SIG-M5 treated with dmso at 0.1 percent for 504 hours (cell line): Measurements from ENCODE around the gene ZCCHC4.
A peak's percentile ranks its signal among the peaks of the same experiment; 100 is the strongest.

Experiments used
- DNase-seq: peaks from one replicate; lab custom pipeline; 2025; ENCODE audit not compliant: unreplicated experiment; lab: John Stamatoyannopoulos, UW

The ZCCHC4 gene

GRCh38 chr4:25312496-25313200 is at the start of gene ZCCHC4:
Gene ZCCHC4, plus strand, starts transcription at chr4:25312774. Its CDS starts 36 bp downstream, at chr4:25312810.
- peak; percentile 81 for DNase-seq

DNA sequence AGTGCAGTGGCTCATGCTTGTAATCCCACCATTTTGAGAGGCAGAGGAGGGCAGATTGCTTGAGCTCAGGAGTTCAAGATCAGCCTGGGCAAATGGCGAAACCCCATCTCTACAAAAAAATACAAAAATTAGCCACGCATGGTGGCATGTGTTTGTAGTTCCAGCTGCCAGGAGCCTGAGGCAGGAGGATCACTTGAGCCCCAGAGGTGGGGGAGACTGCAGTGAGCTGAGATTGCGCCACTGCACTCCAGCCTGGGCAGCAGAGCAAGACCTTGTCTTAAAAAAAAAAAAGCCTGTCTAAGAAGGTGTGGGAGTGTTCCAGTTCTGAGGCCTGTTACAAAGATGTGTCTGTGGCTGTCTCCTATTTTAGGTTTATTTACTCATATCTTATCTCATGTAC is 40.7 kb upstream of the ZCCHC4 start:
- DNase-seq, result no peak

DNA sequence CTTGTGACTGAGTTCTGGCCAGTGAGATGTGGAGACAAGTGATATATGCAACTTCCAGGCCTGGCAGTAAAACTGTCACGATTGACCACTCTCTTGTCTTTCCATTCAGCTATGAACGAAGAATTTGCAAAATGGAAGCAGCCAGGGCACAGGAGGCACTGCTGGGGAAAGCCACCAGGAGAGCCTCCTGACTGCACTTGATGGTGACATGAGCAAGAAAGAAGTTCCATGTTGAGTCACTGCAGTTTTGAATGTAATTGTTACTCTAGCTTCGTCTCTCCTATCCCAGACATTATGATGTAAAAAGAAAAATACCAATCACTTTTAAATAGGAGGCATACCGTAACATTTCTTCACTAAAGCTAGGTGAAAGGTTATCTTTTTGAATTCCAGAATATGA is 32.4 kb upstream of the ZCCHC4 start:
- DNase-seq, result no peak

- no peak for DNase-seq
Observed at GRCh38 chr4:25283948-25284347, 28.6 kb upstream of the ZCCHC4 start.

- DNase-seq, result no peak
Observed at GRCh38 chr4:25284466-25284865, 28.1 kb upstream of the ZCCHC4 start.

- no peak for DNase-seq
Observed at GRCh38 chr4:25290490-25291067, 22.0 kb upstream of the ZCCHC4 start.

DNA sequence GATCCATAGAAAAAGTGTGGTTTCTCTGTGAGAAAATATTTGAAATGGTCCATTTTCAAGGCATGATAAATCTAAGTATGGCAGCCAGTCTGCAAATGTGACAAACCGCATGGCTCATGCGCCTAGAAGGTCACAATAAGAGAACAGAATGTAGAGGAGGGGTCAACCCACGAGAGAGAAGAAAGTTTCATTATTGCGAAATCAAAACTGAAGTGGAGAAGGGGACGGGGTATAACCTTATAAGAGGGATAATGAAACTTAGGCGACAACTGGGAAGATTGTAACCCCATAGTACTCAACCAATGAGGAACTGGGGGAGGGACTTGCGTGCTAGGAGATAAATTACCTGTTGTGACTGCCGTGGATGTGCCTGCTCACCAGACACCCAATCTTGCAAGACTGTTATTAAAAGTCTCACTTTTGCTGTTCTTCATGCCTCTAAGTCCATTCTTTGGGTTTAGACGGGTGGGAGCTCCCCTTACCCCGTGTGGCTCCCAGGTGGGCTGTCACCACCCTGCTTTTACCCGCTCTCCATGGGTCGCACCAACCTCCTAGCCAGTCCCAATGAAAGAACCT is 21.3 kb upstream of the ZCCHC4 start:
- no peak for DNase-seq

DNA sequence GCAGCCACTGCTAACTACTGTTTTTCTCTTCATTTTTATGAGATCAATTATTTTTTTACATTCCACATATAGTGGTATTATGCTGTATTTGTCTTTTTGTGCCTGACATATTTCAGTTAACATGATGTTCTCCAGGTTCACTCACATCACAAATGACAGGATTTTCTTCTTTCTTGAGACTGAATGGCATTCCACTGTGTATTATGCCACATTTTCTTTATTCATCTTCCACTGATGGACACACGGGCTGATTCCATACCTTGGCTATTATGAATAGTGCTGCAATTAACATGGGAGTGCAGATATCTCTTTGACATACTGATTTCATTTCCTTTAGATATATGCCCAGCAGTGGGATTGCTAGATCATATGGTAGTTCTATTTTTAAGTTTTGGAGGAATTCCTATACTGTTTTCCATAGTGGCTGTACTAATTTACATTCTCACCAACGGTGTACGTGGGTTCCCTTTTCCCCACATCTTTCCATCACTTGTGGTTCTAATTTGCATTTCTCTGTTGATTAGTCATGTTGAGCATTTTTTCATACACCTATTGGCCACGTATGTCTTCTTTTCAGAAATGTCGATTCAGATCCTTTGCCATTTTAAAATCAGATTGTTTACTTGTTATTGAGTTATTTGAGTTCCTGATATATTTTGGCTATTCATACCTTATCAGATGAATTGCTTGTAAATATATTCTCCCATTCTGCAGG is 14.9 kb upstream of the ZCCHC4 start:
- DNase-seq, result no peak

DNA sequence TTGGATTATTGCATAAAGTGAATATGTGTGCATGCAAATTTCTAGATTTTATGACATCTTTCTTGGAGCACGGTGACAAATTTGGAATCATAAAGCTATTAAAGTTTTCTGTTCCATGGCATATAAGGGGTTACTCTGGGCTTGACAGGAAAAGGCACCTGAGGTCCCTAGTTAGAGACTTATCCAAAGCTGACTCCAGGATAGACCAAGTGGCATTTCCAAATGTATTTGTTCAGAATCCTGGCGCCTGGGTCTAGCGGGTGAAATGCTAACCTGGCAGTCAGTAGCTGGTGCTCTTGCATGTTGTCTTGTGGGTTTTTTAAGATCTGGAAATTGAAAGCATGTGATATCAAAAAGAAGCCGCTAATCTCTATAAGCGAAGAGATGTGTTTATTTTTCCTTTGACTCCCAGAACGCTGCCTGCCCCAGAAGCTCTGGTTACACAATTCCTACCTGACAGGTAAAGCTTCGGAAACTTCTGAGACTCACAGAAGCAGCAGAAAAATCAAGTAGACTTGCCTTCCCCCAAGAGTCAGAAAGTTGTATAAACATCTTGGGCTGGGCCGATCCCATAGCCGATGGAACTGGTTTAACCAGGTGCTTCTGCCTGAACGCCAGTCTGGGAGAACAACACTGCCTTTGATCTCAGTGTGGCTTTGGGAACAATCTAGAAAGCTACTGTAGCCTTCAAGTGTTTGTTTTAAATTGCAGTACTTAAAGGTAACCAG is 12.9 kb upstream of the ZCCHC4 start:
- peak; percentile 52 for DNase-seq

DNA sequence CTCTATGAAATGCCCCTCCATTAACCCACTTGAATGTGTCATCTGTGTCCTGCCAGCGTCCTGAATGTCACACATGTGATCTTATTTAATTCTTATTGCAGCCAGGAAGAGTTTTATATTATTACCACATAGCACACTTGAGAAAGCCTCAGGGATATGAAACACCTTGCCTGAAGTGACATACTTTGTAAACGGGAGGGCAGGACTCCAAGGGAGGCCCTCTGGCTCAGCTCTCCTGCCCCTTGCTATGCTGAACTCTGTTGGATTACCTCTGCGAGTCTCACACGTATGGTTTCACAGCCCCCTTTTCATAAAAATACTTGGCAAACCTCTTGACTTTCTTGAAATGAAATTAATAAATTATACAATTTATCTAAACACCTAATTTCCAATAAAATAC is 11.1 kb upstream of the ZCCHC4 start:
- no peak for DNase-seq

- no peak for DNase-seq
Observed at GRCh38 chr4:25302626-25303025, 9.9 kb upstream of the ZCCHC4 start.

DNA sequence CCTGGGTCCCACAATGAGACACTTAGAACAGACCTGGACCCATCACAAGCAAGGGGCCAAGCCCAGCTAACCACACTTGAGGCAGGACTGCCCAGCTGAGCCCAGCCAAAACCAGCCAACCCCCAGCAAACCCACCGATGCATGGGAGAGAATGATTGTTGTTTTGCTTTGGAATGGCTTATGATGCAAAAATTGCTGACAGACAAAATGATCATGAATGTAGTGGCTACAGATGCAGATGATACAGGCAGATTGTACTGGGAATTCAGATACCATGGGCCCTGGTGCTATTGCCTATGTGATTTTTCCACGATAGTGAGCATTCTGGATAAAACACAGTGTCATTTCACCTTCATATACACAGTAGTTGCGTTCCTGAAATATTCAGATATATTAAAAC is 9.0 kb upstream of the ZCCHC4 start:
- no peak for DNase-seq

DNA sequence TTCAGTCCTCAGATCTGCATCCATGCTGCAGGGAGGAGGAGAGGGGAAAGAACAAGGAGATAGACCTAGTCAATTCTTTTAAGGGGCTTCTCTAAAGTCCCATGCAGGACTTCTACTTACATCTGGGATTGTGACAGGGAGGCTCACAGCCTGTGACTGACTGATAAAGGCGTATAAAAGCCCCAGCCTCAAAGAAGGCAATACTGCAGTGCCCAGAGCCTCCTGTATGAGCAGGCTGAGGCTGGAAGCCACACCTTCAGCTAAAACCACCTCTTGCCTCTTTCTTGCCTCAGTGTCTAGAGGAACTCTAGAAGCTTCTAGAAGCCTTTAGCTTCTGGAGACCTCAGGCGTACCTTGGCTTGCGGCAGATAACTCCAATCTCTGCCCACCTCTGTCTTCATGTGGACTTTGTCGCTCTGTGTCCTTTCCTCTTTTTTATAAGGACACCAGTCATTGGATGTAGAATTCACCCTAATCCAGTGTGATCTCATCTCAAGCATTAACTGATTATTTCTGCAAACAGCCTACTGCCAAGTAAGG is 6.0 kb upstream of the ZCCHC4 start:
- no peak for DNase-seq

DNA sequence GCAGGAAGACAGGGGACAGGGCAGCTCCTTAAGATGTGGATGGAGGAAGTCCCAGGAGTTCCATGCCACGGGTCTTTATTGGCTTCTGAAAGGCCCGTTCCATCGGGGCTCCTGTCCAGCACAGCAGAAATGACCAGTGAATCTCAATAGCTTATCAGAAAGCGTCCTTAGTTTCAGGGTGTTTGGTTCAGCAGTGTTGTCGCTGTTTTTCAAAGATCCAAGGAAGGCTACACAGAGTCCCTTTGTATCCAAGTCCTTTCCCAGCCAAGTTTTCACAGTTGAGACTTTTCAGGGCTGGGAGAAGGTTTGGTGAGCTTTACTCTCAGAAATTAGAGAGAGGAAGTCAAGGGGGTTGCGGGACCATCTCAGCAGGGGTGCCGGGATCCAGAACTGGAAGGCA is 5.0 kb upstream of the ZCCHC4 start:
- DNase-seq, result no peak

- DNase-seq, result peak; percentile 46
Observed at GRCh38 chr4:25308306-25308705, 4.3 kb upstream of the ZCCHC4 start.

DNA sequence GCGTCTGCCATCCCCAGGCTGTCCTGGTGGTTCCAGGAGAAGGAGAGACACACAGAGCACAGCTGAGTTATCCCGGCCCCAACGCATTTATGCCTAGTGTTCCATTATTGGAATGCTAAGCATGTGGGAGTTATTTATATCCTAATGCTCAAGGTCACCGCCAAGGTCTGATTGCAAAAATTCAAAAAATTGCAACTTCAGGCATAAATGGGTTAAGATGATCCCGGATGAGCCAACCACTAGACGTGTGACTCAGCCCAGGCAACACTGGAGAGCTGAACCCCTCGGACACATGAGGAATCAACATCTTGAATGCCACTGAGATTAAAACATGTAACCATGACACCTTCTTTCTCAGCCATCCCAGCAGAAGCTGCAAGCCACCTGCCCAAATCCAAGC is 3.8 kb upstream of the ZCCHC4 start:
- DNase-seq, result no peak

DNA sequence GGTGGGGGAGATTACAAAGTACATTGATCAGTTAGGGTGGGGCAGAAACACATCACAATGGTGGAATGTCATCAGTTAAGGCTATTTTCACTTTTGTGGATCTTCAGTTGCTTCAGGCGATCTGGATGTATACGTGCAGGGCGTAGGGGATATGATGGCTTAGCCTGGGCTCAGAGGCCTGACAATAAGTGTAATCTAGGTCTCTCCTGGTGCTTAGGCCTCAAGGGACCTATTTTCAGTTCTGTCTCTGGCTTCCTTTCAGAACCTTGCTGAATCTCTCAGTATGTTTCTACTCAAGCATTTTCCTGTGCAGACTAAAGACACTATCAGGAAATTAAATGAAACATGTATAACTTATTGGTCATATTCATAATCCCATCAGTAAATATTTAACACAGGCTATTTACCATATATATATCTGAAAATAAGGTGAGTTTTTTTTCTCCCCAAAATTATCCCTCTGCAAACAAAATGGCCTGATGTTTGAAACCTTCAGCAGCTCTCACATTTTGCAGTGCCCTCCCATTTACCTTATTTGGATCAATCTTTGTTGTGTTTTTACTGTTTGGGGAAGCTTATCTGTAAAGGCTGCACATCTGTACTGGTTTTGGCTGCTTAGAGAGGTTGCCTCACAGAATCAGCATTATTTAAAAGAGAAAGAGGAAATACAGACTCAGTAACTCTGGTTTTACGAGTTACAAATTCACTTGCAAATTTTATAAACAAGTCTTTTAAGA is 2.3 kb upstream of the ZCCHC4 start:
- peak; percentile 76 for DNase-seq

- no peak for DNase-seq
Observed at GRCh38 chr4:25310803-25311166, 1.8 kb upstream of the ZCCHC4 start.

- peak; percentile 1 for DNase-seq
Observed at GRCh38 chr4:25313201-25313895, 774 bp downstream of the ZCCHC4 start.

- DNase-seq, result no peak
Observed at GRCh38 chr4:25320336-25320735, 7.8 kb downstream of the ZCCHC4 start.
